Retinal pigment epithelial cell (primary cell): ENCODE measurements around the gene AKAP1.

ENCODE experiments used
- DNase-seq: peaks from one replicate; pipeline ENCODE4 v3.0.0-alpha.2; 2010; ENCODE audit warnings: low read depth
- H3K4me3 ChIP-seq: 2 replicates; pipeline ENCODE4 v1.5.1; 2011; ENCODE audit warnings: mild to moderate bottlenecking, low read length, control low read depth, moderate library complexity
- CTCF ChIP-seq: conservative IDR thresholded peaks from 2 replicates; pipeline ENCODE4 v1.5.1; 2011; ENCODE audit warnings: low read depth, low read length, control low read depth, inconsistent platforms

AKAP1 gene

GRCh38 chr17:57135789-57136291 lies 50.8 kb downstream of the AKAP1 start:
- no peak overlapping the region for H3K4me3 ChIP-seq
- no peak for DNase-seq
- TF ChIP-seq CTCF, result no peak

GRCh38 chr17:57136355-57136754 lies 51.3 kb downstream of the AKAP1 start:
- no peak overlapping the region for H3K4me3 ChIP-seq
- no peak for DNase-seq
- TF ChIP-seq CTCF, result no peak

GRCh38 chr17:57138030-57138911 lies 53.2 kb downstream of the AKAP1 start:
- TF ChIP-seq CTCF, result no peak
- H3K4me3 ChIP-seq, result no peak overlapping the region
- DNase-seq, result no peak

- TF ChIP-seq CTCF, result no peak
- no peak overlapping the region for H3K4me3 ChIP-seq
- DNase-seq, result no peak
Measured at GRCh38 chr17:57138956-57139576, 54.0 kb downstream of the AKAP1 start.

- DNase-seq, result no peak
- no peak overlapping the region for H3K4me3 ChIP-seq
- TF ChIP-seq CTCF, result no peak
Measured at GRCh38 chr17:57140316-57140715, 55.3 kb downstream of the AKAP1 start.

- H3K4me3 ChIP-seq, result no peak overlapping the region
- TF ChIP-seq CTCF, result no peak
- no peak for DNase-seq
Measured at GRCh38 chr17:57142925-57143324, 57.9 kb downstream of the AKAP1 start.
